GM19025 (cell line): Measurements from ENCODE around the gene EML2.
"Not testable (repeated sequence)": the region's sequence is repeated elsewhere in the genome, so short reads cannot be mapped to it uniquely, and the experiment has no call there.

Source experiments
- ATAC-seq: cut with Tn5 transposase; IDR thresholded peaks from one replicate; pipeline ENCODE4 v1.9.1; 2021; ENCODE audit warnings: mild to moderate bottlenecking, low read depth, moderate library complexity; ENCODE audit not compliant: unreplicated experiment

The EML2 gene

GRCh38 chr19:45653634-45654033 is 14.4 kb upstream of the EML2 start:
- ATAC-seq = no peak

GRCh38 chr19:45650722-45651121 is 11.5 kb upstream of the EML2 start:
- no peak for ATAC-seq

- ATAC-seq = no peak
Measured at GRCh38 chr19:45646345-45646698, 7.1 kb upstream of the EML2 start.

- ATAC-seq = no peak
Measured at GRCh38 chr19:45645631-45646344, 6.6 kb upstream of the EML2 start.

- ATAC-seq = no peak
Measured at GRCh38 chr19:45645068-45645630, 6.0 kb upstream of the EML2 start.

- no peak for ATAC-seq
Measured at GRCh38 chr19:45643927-45644771, 5.0 kb upstream of the EML2 start.

GRCh38 chr19:45643024-45643926 is 4.1 kb upstream of the EML2 start:
- ATAC-seq = no peak

- peak; percentile 42 for ATAC-seq
Measured at GRCh38 chr19:45641274-45642105, 2.3 kb upstream of the EML2 start.

- no peak for ATAC-seq
Measured at GRCh38 chr19:45640849-45641273, 1.7 kb upstream of the EML2 start.

- ATAC-seq = no peak
Measured at GRCh38 chr19:45637890-45638667, 1.1 kb downstream of the EML2 start.

GRCh38 chr19:45636902-45637301 is 2.3 kb downstream of the EML2 start:
- no peak for ATAC-seq

GRCh38 chr19:45636275-45636674 is 2.9 kb downstream of the EML2 start:
- ATAC-seq = no peak

- ATAC-seq = no peak
Measured at GRCh38 chr19:45632468-45633196, 6.6 kb downstream of the EML2 start.

GRCh38 chr19:45630463-45630862 is 8.7 kb downstream of the EML2 start:
- no peak for ATAC-seq

GRCh38 chr19:45629704-45630103 is 9.5 kb downstream of the EML2 start:
- no peak for ATAC-seq

GRCh38 chr19:45628219-45628618 is 11.0 kb downstream of the EML2 start:
- ATAC-seq = not testable (repeated sequence)

GRCh38 chr19:45623984-45624383 is 15.2 kb downstream of the EML2 start:
- no peak for ATAC-seq

- ATAC-seq = no peak
Measured at GRCh38 chr19:45621976-45622503, 17.2 kb downstream of the EML2 start.
